ENCODE results near the gene CNTLN.

- TF ChIP-seq EP300 (IDR thresholded peaks at IDR 0.05; ENCODE audit: low read depth): no peak
- TF ChIP-seq, protein P1, sequence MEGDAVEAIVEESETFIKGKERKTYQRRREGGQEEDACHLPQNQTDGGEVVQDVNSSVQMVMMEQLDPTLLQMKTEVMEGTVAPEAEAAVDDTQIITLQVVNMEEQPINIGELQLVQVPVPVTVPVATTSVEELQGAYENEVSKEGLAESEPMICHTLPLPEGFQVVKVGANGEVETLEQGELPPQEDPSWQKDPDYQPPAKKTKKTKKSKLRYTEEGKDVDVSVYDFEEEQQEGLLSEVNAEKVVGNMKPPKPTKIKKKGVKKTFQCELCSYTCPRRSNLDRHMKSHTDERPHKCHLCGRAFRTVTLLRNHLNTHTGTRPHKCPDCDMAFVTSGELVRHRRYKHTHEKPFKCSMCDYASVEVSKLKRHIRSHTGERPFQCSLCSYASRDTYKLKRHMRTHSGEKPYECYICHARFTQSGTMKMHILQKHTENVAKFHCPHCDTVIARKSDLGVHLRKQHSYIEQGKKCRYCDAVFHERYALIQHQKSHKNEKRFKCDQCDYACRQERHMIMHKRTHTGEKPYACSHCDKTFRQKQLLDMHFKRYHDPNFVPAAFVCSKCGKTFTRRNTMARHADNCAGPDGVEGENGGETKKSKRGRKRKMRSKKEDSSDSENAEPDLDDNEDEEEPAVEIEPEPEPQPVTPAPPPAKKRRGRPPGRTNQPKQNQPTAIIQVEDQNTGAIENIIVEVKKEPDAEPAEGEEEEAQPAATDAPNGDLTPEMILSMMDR (IDR thresholded peaks at IDR 0.05): no peak
These were observed 368.4 kb downstream of the CNTLN start for GRCh38 chr9:17503196-17503595.

Measured in transverse colon (tissue), 3 donors.